NCI-H1092 treated with DMSO at 0.1 percent for 48 hours (cell line): ENCODE measurements around the gene STX16.
"Not testable (repeated sequence)": the region's sequence is repeated elsewhere in the genome, so short reads cannot be mapped to it uniquely, and the experiment has no call there.

Experiments
- DNase-seq: peaks from one replicate; lab custom pipeline; 2025; lab: John Stamatoyannopoulos, UW

STX16 gene

GRCh38 chr20:58636983-58637421 is 14.1 kb upstream of the STX16 start:
- DNase-seq, result no peak

GRCh38 chr20:58637466-58638213 is 13.4 kb upstream of the STX16 start:
- DNase-seq, result no peak

- DNase-seq, result no peak
Measured at GRCh38 chr20:58638467-58639181, 12.5 kb upstream of the STX16 start.

- no peak for DNase-seq
Measured at GRCh38 chr20:58639182-58640146, 11.6 kb upstream of the STX16 start.

- DNase-seq, result no peak
Measured at GRCh38 chr20:58640446-58640845, 10.6 kb upstream of the STX16 start.

GRCh38 chr20:58642441-58642840 is 8.6 kb upstream of the STX16 start:
- DNase-seq, result no peak

- DNase-seq, result not testable (repeated sequence)
Measured at GRCh38 chr20:58642896-58643295, 8.2 kb upstream of the STX16 start.

- no peak for DNase-seq
Measured at GRCh38 chr20:58645412-58645968, 5.6 kb upstream of the STX16 start.

- DNase-seq, result no peak
Measured at GRCh38 chr20:58646257-58646656, 4.8 kb upstream of the STX16 start.

GRCh38 chr20:58646703-58647102 is 4.4 kb upstream of the STX16 start:
- no peak for DNase-seq

- no peak for DNase-seq
Measured at GRCh38 chr20:58647162-58647795, 3.8 kb upstream of the STX16 start.

- DNase-seq, result no peak
Measured at GRCh38 chr20:58647796-58648501, 3.1 kb upstream of the STX16 start.

- DNase-seq, result not testable (repeated sequence)
Measured at GRCh38 chr20:58648502-58648825, 2.6 kb upstream of the STX16 start.

GRCh38 chr20:58649288-58650180 is 1.5 kb upstream of the STX16 start:
- DNase-seq, result no peak

- no peak for DNase-seq
Measured at GRCh38 chr20:58650181-58650775, 805 bp upstream of the STX16 start.

- peak; percentile 37 for DNase-seq
Measured at GRCh38 chr20:58651559-58651945, 469 bp downstream of the STX16 start.

GRCh38 chr20:58651946-58652605 is 993 bp downstream of the STX16 start:
- no peak for DNase-seq

- no peak for DNase-seq
Measured at GRCh38 chr20:58652606-58653294, 1.7 kb downstream of the STX16 start.
